ENCODE measurements around the gene ERC2.

The ERC2 gene

GRCh38 chr3:55812394-55813013 lies 655.8 kb downstream of the ERC2 start:
- no peak for DNase-seq

GRCh38 chr3:55807210-55807609 lies 661.1 kb downstream of the ERC2 start:
- no peak for DNase-seq

- no peak for DNase-seq
These were observed 663.1 kb downstream of the ERC2 start for GRCh38 chr3:55805169-55805568.

GRCh38 chr3:55804170-55805095 lies 663.8 kb downstream of the ERC2 start:
- no peak for DNase-seq

- no peak for DNase-seq
These were observed 665.5 kb downstream of the ERC2 start for GRCh38 chr3:55802816-55803215.

GRCh38 chr3:55801676-55802075 lies 666.6 kb downstream of the ERC2 start:
- no peak for DNase-seq

GRCh38 chr3:55801068-55801467 lies 667.2 kb downstream of the ERC2 start:
- no peak for DNase-seq

GRCh38 chr3:55797775-55798174 lies 670.5 kb downstream of the ERC2 start:
- no peak for DNase-seq

GRCh38 chr3:55797084-55797483 lies 671.2 kb downstream of the ERC2 start:
- no peak for DNase-seq

- no peak for DNase-seq
These were observed 671.7 kb downstream of the ERC2 start for GRCh38 chr3:55796533-55796932.

GRCh38 chr3:55795746-55796145 lies 672.5 kb downstream of the ERC2 start:
- DNase-seq, result no peak

- DNase-seq, result no peak
These were observed 673.0 kb downstream of the ERC2 start for GRCh38 chr3:55795296-55795695.

- DNase-seq, result no peak
These were observed 675.5 kb downstream of the ERC2 start for GRCh38 chr3:55792742-55793141.

GRCh38 chr3:55792009-55792408 lies 676.3 kb downstream of the ERC2 start:
- DNase-seq, result no peak

GRCh38 chr3:55790596-55791350 lies 677.5 kb downstream of the ERC2 start:
- no peak for DNase-seq

- no peak for DNase-seq
These were observed 678.8 kb downstream of the ERC2 start for GRCh38 chr3:55789516-55789915.

GRCh38 chr3:55782807-55783206 lies 685.5 kb downstream of the ERC2 start:
- DNase-seq, result no peak

GRCh38 chr3:55782351-55782750 lies 685.9 kb downstream of the ERC2 start:
- no peak for DNase-seq

GRCh38 chr3:55780913-55781312 lies 687.4 kb downstream of the ERC2 start:
- no peak for DNase-seq

- DNase-seq, result no peak
These were observed 688.7 kb downstream of the ERC2 start for GRCh38 chr3:55779543-55779942.

- no peak for DNase-seq
These were observed 692.7 kb downstream of the ERC2 start for GRCh38 chr3:55775366-55776154.

GRCh38 chr3:55774856-55775255 lies 693.4 kb downstream of the ERC2 start:
- no peak for DNase-seq

GRCh38 chr3:55771503-55771902 lies 696.8 kb downstream of the ERC2 start:
- DNase-seq, result no peak

Measured in T-helper 1 cell (primary cell).